Measurements from ENCODE around the gene CACTIN. TPM values are rescaled to one million over a fixed set of nuclear protein-coding genes. Genes with fewer than 3 reads are reported as not detected.
"Not testable (repeated sequence)": the region's sequence is repeated elsewhere in the genome, so short reads cannot be mapped to it uniquely, and the experiment has no call there.

CACTIN gene
- total RNA-seq, 3 donors from 2014 or later (not counting 1 experiment from before 2014, with no cell fraction given) = 33.6 to 42.2 (median 40.8) TPM

- no peak for ATAC-seq
- intact Hi-C loops (cut with micrococcal nuclease) = no loop called here
- Mint-ChIP-seq H3K9me3 (no peaks in the 10 kb centered on the region), H3K4me3 (no peak overlapping the region), H3K27me3 (ENCODE audit: low read depth in 2 of 2) (no peaks in the 10 kb centered on the region), H3K27ac (no peak overlapping the region), H3K4me1 (no peaks in the 10 kb centered on the region), H3K36me3 (no peaks in the 10 kb centered on the region)
- H3K4me3 ChIP-seq (ENCODE audit: low read length) = no peak overlapping the region
- no peak for TF ChIP-seq CTCF (IDR thresholded peaks at IDR 0.05)
- H3K27me3 ChIP-seq (ENCODE audit: control insufficient read depth, insufficient read depth, low read length) = no peaks in the 10 kb centered on the region
- 98% methylated on average over 33 of the region's 33 CpGs for WGBS (ENCODE audit: insufficient coverage)
- no peak for DNase-seq
- no peak overlapping the region for H3K27ac ChIP-seq (ENCODE audit: low read length)
- H3K4me1 ChIP-seq (ENCODE audit: control insufficient read depth, insufficient read depth, low read length) = no peaks in the 10 kb centered on the region
- no peaks in the 10 kb centered on the region for H3K9me3 ChIP-seq (ENCODE audit: control insufficient read depth, insufficient read depth, low read length)
- peaks cover 20% of the 10 kb centered on the region for H3K36me3 ChIP-seq (ENCODE audit: control insufficient read depth, insufficient read depth, low read length)
Measured at GRCh38 chr19:3651684-3652083, 25.1 kb upstream of the CACTIN start.

GRCh38 chr19:3649888-3650287, 23.3 kb upstream of the CACTIN start:
- Histone ChIP-seq H3K4me1 (ENCODE audit: control insufficient read depth, insufficient read depth, low read length) (no peaks in the 10 kb centered on the region), H3K27ac (ENCODE audit: low read length) (no peak overlapping the region), H3K27me3 (ENCODE audit: control insufficient read depth, insufficient read depth, low read length) (no peaks in the 10 kb centered on the region), H3K9me3 (ENCODE audit: control insufficient read depth, insufficient read depth, low read length) (no peaks in the 10 kb centered on the region), H3K36me3 (ENCODE audit: control insufficient read depth, insufficient read depth, low read length) (peaks cover 28% of the 10 kb centered on the region), H3K4me3 (ENCODE audit: low read length) (no peak overlapping the region)
- intact Hi-C loops (cut with micrococcal nuclease) = no loop called here
- no peak for TF ChIP-seq CTCF (IDR thresholded peaks at IDR 0.05)
- Mint-ChIP-seq H3K27ac (no peak overlapping the region), H3K9me3 (no peaks in the 10 kb centered on the region), H3K27me3 (ENCODE audit: low read depth in 2 of 2) (no peaks in the 10 kb centered on the region), H3K4me1 (no peaks in the 10 kb centered on the region), H3K36me3 (no peaks in the 10 kb centered on the region), H3K4me3 (no peak overlapping the region)
- DNase-seq (no peak), ATAC-seq (no peak)
- WGBS (ENCODE audit: insufficient coverage) = 96% methylated on average over 16 of the region's 16 CpGs

GRCh38 chr19:3648037-3648905, 21.7 kb upstream of the CACTIN start:
- no peak overlapping the region for H3K4me3 Mint-ChIP-seq
- no peak for TF ChIP-seq CTCF (IDR thresholded peaks at IDR 0.05)

GRCh38 chr19:3647102-3647501, 20.5 kb upstream of the CACTIN start:
- H3K27ac ChIP-seq (ENCODE audit: low read length); H3K27ac Mint-ChIP-seq: not testable (repeated sequence)

More at GRCh38 chr19:3648037-3648905, 21.7 kb upstream of the CACTIN start:
- Histone ChIP-seq H3K9me3 (ENCODE audit: control insufficient read depth, insufficient read depth, low read length) (no peaks in the 10 kb centered on the region), H3K4me1 (ENCODE audit: control insufficient read depth, insufficient read depth, low read length) (no peaks in the 10 kb centered on the region), H3K27ac (ENCODE audit: low read length) (no peak overlapping the region), H3K4me3 (ENCODE audit: low read length) (no peak overlapping the region), H3K27me3 (ENCODE audit: control insufficient read depth, insufficient read depth, low read length) (no peaks in the 10 kb centered on the region), H3K36me3 (ENCODE audit: control insufficient read depth, insufficient read depth, low read length) (peaks cover 29% of the 10 kb centered on the region)
- Mint-ChIP-seq H3K27me3 (ENCODE audit: low read depth in 2 of 2) (no peaks in the 10 kb centered on the region), H3K27ac (no peak overlapping the region), H3K36me3 (no peaks in the 10 kb centered on the region), H3K9me3 (no peaks in the 10 kb centered on the region), H3K4me1 (no peaks in the 10 kb centered on the region)
- no peak for ATAC-seq
- intact Hi-C loops (cut with micrococcal nuclease) = no loop called here
- no peak for DNase-seq
- 97% methylated on average over 33 of the region's 33 CpGs for WGBS (ENCODE audit: insufficient coverage)

More at GRCh38 chr19:3647102-3647501, 20.5 kb upstream of the CACTIN start:
- H3K4me3 Mint-ChIP-seq; H3K9me3 ChIP-seq (ENCODE audit: control insufficient read depth, insufficient read depth, low read length); H3K27me3 Mint-ChIP-seq (ENCODE audit: low read depth in 2 of 2); H3K9me3 Mint-ChIP-seq; ATAC-seq; DNase-seq; H3K4me1 Mint-ChIP-seq; intact Hi-C loops (cut with micrococcal nuclease); H3K27me3 ChIP-seq (ENCODE audit: control insufficient read depth, insufficient read depth, low read length); H3K4me1 ChIP-seq (ENCODE audit: control insufficient read depth, insufficient read depth, low read length); H3K4me3 ChIP-seq (ENCODE audit: low read length); H3K36me3 Mint-ChIP-seq: not testable (repeated sequence)
- H3K36me3 ChIP-seq (ENCODE audit: control insufficient read depth, insufficient read depth, low read length) = peaks cover 20% of the 10 kb centered on the region
- WGBS (ENCODE audit: insufficient coverage) = 97% methylated on average over 5 of the region's 5 CpGs

Data from natural killer cell (primary cell).